Keratinocyte (primary cell): ENCODE data around the gene PRSS50. TPM values are rescaled to one million over a fixed set of nuclear protein-coding genes. Genes with fewer than 3 reads are reported as not detected.

Experiments
- DNase-seq: peaks from one replicate; pipeline ENCODE4 v3.0.0-alpha.2; 2011; ENCODE audit warnings: low read depth, missing footprints, low spot score
- FAIRE-seq: peaks from 2 replicates; lab custom pipeline; 2011; peaks lifted over from hg19 to GRCh38; lab: Jason Lieb, UNC
- H2AFZ ChIP-seq: 2 replicates; pipeline ENCODE4 v1.6.0; 2012; ENCODE audit warnings: low read length, control low read depth, inconsistent platforms; ENCODE audit not compliant: control insufficient read depth
- H3K27ac ChIP-seq: 2 replicates; pipeline ENCODE4 v1.5.1; 2011; ENCODE audit warnings: low read length; ENCODE audit not compliant: control insufficient read depth, insufficient read depth
- H3K27me3 ChIP-seq: 3 replicates; pipeline ENCODE4 v1.6.0; 2011; ENCODE audit warnings: low read length; ENCODE audit not compliant: control insufficient read depth, insufficient read depth; ENCODE audit errors: extremely low read depth
- H3K36me3 ChIP-seq, 2 experiments: 2 replicates in 1 of 2; 3 replicates in 1 of 2; pipeline ENCODE4 v1.5.1; 2011; ENCODE audit warnings: low read length in 2 of 2, mild to moderate bottlenecking in 1 of 2; ENCODE audit not compliant: control insufficient read depth in 2 of 2, insufficient read depth in 2 of 2; ENCODE audit errors: extremely low read depth in 1 of 2
- H3K4me1 ChIP-seq: 3 replicates; pipeline ENCODE4 v1.5.1; 2011; ENCODE audit warnings: low read length; ENCODE audit not compliant: control insufficient read depth, insufficient read depth; ENCODE audit errors: extremely low read depth
- H3K4me2 ChIP-seq: 3 replicates; pipeline ENCODE4 v1.6.0; 2011; ENCODE audit warnings: low read depth, low read length; ENCODE audit not compliant: control insufficient read depth, insufficient read depth; ENCODE audit errors: extremely low read depth
- H3K4me3 ChIP-seq, 3 experiments: fragments of 200-600 bp in 1 of 3; sonication (generic) in 1 of 3; 2 replicates in 2 of 3; 3 replicates in 1 of 3; pipeline ENCODE4 v1.5.1; 2011 to 2016; ENCODE audit warnings: low read length in 3 of 3, mild to moderate bottlenecking in 3 of 3, control low read depth in 2 of 3, inconsistent platforms in 1 of 3, low read depth in 1 of 3, mixed read lengths in 1 of 3, mixed run types in 1 of 3, moderate library complexity in 1 of 3; ENCODE audit not compliant: control insufficient read depth in 2 of 3, insufficient read depth in 2 of 3; ENCODE audit errors: extremely low read depth in 1 of 3
- H3K79me2 ChIP-seq: 2 replicates; pipeline ENCODE4 v1.6.0; 2012; ENCODE audit warnings: low read length; ENCODE audit not compliant: control insufficient read depth, insufficient read depth
- H3K9ac ChIP-seq: 3 replicates; pipeline ENCODE4 v1.6.0; 2011; ENCODE audit warnings: low read length; ENCODE audit not compliant: control insufficient read depth, insufficient read depth; ENCODE audit errors: extremely low read depth
- H3K9me1 ChIP-seq: 3 replicates; pipeline ENCODE4 v1.6.0; 2011; ENCODE audit warnings: low read length; ENCODE audit not compliant: control insufficient read depth, insufficient read depth; ENCODE audit errors: extremely low read depth
- H3K9me3 ChIP-seq: 2 replicates; pipeline ENCODE4 v1.5.1; 2012; ENCODE audit warnings: low read depth, low read length; ENCODE audit not compliant: control insufficient read depth
- H4K20me1 ChIP-seq: 3 replicates; pipeline ENCODE4 v1.6.0; 2011; ENCODE audit warnings: low read length; ENCODE audit not compliant: control insufficient read depth, insufficient read depth; ENCODE audit errors: extremely low read depth
- CTCF ChIP-seq, 3 experiments: IDR thresholded peaks in 1 of 3; conservative IDR thresholded peaks in 1 of 3; optimal IDR thresholded peaks in 1 of 3; 2 replicates in 2 of 3; 3 replicates in 1 of 3; pipeline versions ENCODE3 to v1.5.1; 2011; ENCODE audit warnings: low read length in 3 of 3, mild to moderate bottlenecking in 3 of 3, moderate library complexity in 2 of 3, control low read depth in 1 of 3, inconsistent platforms in 1 of 3; ENCODE audit not compliant: insufficient read depth in 2 of 3; ENCODE audit errors: extremely low read depth in 1 of 3
- EZH2 ChIP-seq: IDR thresholded peaks from one replicate; pipeline ENCODE4 v1.6.1; 2012; ENCODE audit warnings: inconsistent platforms, mild to moderate bottlenecking, low read length, moderate library complexity
- dilution Hi-C: fragments of 300-500 bp; cut with MboI; formaldehyde crosslinking; loops from one replicate; pipeline ENCODE4 v1.7.0; 2020; ENCODE audit warnings: low sequenced_read_pairs; ENCODE audit not compliant: extremely low pct_ligation_motif_present
- polyA plus RNA-seq, 5 experiments: library from polyadenylated mRNA; depleted of rRNA in 3 of 5; stranded (reverse) in 3 of 5; stranded (forward) in 1 of 5; unstranded in 1 of 5; fragments of >200 nt; gene quantifications; 1 replicate in 1 of 5; 2 replicates in 3 of 5; 3 replicates in 1 of 5; pipeline versions ENCODE4 v1.2.1 to v1.2.3, GENCODE V29; 2011 to 2012; ENCODE audit warnings: missing spikeins in 2 of 5, low read depth in 1 of 5, low replicate concordance in 1 of 5

Gene PRSS50
- polyA plus RNA-seq, 1 donor (not counting 4 experiments of a cell fraction or from before 2014, with no cell fraction given) = not detected

- H3K79me2 ChIP-seq = no peaks in the 10 kb centered on the region
- DNase-seq (no peak), FAIRE-seq (no peak)
- H3K4me2 ChIP-seq = no peak overlapping the region
- H2AFZ ChIP-seq = no peak overlapping the region
- H3K9me3 ChIP-seq = no peaks in the 10 kb centered on the region
- no peak overlapping the region for H3K9ac ChIP-seq
- no peak overlapping the region for H3K27ac ChIP-seq
- H3K4me3 ChIP-seq = no peak overlapping the region
- H3K9me1 ChIP-seq = no peaks in the 10 kb centered on the region
- dilution Hi-C loops = no loop called here
- no peaks in the 10 kb centered on the region for H4K20me1 ChIP-seq
- H3K4me1 ChIP-seq = peaks cover 10% of the 10 kb centered on the region
- no peaks in the 10 kb centered on the region for H3K27me3 ChIP-seq
- no peak for TF ChIP-seq CTCF (optimal IDR thresholded peaks at IDR 0.05 in 1 of 3, IDR thresholded peaks at IDR 0.05 in 1 of 3, conservative IDR thresholded peaks at IDR 0.05 in 1 of 3; ENCODE audit: extremely low read depth in 1 of 3, insufficient read depth in 2 of 3, low read length in 3 of 3)
- no peak for TF ChIP-seq EZH2
- no peaks in the 10 kb centered on the region for H3K36me3 ChIP-seq
Measured at GRCh38 chr3:46709721-46710120, 7.9 kb downstream of the PRSS50 start.

DNA sequence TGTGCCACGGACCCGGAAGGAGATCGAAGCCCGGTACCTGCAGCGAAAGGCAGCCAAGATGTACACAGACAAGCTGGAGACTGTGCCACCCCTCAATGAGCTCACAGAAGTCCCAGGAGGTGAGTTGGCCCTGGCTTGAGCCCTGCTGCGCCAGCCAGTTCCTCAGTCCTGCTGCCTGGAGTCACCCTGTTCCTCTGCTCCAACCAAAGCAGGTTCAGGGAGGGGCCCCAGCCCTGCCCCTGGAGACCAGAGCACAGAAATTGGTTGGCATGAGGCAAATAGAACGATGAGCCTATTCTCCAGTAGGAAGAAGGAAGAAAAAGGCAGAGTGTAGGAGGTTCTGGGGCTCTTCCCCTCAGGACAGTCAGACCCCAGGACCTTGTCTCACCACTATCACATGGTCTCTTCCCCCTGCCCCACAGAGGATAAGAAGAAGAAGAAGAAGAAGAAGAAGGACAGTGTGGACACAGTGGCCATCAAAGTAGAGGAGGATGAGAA lies 8.5 kb downstream of the PRSS50 start:
- H3K4me3 ChIP-seq = no peak overlapping the region
- H3K9me1 ChIP-seq = no peaks in the 10 kb centered on the region
- peaks cover 9% of the 10 kb centered on the region for H3K4me1 ChIP-seq
- no peak for TF ChIP-seq EZH2
- no peak for TF ChIP-seq CTCF (optimal IDR thresholded peaks at IDR 0.05 in 1 of 3, IDR thresholded peaks at IDR 0.05 in 1 of 3, conservative IDR thresholded peaks at IDR 0.05 in 1 of 3; ENCODE audit: extremely low read depth in 1 of 3, insufficient read depth in 2 of 3, low read length in 3 of 3)
- no peaks in the 10 kb centered on the region for H3K36me3 ChIP-seq
- DNase-seq (no peak), FAIRE-seq (no peak)
- H3K27ac ChIP-seq = no peak overlapping the region
- no peak overlapping the region for H3K4me2 ChIP-seq
- no peaks in the 10 kb centered on the region for H4K20me1 ChIP-seq
- dilution Hi-C loops = no loop called here
- no peak overlapping the region for H2AFZ ChIP-seq
- no peak overlapping the region for H3K9ac ChIP-seq
- H3K27me3 ChIP-seq = peaks cover under 1% of the 10 kb centered on the region
- no peaks in the 10 kb centered on the region for H3K9me3 ChIP-seq
- no peaks in the 10 kb centered on the region for H3K79me2 ChIP-seq
